DMS53 (cell line): Measurements from ENCODE around the gene ITIH4.

Source experiments
- DNase-seq: peaks from one replicate; lab custom pipeline; 2025; lab: John Stamatoyannopoulos, UW

Gene ITIH4

DNA sequence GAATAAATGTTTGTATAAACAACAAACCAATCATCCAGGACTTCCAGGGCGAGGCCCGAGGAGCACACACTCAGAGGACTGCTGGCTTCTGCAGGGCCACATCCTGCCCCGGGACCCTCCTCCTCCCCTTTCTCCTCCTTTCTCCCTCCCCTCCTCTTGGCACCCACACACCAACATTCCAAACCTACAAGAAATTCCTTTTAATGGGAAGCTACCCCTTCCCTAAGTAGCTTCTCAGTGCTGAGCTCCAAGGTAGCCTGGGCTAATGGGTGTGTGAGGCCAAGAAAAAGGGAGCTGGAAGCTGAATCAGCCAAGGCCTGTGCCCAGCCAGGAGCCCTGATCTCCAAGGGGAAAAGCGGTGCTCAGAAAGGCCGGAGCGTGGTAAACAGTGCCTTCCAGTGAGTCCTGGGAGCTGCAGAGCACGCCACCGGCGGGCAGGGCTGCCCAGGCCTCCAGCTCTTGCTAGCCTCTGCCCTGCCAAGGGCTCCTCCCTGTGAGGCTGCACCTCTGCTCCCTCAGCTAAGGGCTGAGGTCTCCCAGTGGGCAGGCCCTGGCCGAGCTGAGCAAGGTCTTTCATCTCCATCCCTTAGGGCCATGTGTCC lies 32.0 kb downstream of the ITIH4 start:
- DNase-seq = no peak

DNA sequence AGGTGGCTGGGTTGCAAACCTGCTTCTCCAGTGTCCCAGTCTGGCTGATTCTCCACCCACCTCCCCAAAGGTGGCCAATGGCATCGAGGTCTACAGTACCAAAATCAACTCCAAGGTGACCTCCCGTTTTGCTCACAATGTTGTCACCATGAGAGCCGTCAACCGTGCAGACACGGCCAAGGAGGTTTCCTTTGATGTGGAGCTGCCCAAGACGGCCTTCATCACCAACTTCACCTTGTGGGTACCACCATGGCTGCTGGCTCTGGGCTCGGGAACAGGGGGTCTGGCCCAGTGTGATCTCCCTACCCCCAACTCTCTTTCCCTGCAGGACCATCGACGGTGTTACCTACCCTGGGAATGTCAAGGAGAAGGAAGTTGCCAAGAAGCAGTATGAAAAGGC lies 34.1 kb downstream of the ITIH4 start:
- DNase-seq = no peak

DNA sequence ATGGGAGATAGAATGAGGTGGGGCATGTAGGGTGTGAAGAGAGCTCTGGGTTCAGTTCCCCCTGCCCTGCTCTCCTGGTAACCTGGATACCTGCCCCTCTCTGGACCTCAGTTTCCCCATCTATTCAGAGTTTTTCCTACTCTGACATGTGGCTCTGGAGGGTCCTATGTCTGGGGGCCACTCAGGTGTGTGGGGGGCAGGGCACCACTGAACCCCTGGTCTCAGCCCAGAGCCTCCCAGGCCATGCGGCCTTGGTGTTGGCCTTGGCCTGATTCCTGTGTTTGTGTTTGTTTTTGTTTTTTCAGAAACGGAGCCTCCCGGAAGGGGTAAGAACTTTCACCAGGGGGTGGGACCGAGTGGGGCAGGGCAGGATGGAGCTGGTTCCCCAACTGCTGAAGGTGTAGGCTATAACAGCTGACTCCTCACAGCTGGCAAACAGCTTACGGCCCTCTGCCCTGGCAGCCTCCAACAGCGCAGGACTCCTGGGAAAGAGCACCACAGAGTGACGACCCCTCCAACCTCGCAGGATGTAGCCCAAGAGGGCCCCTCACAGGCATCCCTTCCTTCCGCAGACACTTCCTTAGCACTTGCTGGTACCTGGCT lies 35.1 kb downstream of the ITIH4 start:
- DNase-seq = no peak

GRCh38 chr3:52794612-52795099 lies 35.8 kb downstream of the ITIH4 start, which contains the start of gene ITIH3:
ITIH3 (plus strand) TSS chr3:52794796; CDS start chr3:52794804, 8 bp downstream.
- no peak for DNase-seq

DNA sequence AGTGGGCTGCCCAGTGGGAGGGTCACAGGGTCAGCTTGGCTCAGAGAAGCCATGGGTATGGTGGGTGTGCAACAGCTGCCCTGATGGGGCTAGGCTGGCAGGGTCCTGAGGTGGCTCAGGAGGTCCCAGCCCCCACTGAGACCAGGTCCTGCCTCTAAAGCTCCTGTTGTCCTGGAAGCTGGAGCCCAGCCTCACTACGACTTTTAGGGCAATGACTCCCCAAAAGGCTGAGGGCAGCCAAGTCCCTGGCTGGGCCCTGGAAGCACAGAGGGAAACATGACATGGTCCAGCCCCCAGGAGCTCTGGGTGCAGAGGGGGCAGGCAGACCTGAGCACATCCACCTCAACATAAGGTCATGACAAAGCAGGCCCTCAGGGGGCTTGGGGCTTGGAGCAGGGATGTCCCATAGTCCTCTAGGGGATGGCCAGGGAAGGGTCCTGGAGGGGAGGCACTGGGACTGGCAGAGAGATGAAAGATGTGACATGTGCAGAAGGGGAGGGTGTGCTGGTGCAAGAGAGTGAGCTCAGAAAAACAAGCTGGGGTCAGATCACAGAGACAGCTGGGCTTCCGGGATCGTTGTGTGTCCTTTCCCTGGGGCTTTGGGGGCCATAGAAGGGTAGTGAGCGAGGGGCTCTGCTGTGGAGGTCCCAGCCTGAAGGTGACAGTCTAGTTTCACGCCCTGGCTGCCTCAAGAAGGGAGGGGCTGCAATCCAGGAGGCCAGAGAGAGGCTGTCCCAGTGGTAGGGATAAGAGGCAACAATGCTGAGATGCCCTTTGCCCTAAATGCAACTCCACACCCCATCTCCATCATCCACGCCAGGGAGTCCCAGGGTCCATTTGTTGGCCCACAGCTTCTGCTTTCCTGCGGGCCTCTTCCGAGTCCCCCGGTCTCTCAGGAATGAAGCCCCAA lies 36.5 kb downstream of the ITIH4 start:
- no peak for DNase-seq

- no peak for DNase-seq
These were observed 37.3 kb downstream of the ITIH4 start for GRCh38 chr3:52792961-52793695.

GRCh38 chr3:52792413-52792812 lies 38.1 kb downstream of the ITIH4 start:
- DNase-seq = no peak

GRCh38 chr3:52791928-52792327 lies 38.5 kb downstream of the ITIH4 start:
- DNase-seq = no peak

GRCh38 chr3:52791366-52791765 lies 39.1 kb downstream of the ITIH4 start:
- DNase-seq = no peak

GRCh38 chr3:52790741-52791140 lies 39.7 kb downstream of the ITIH4 start:
- no peak for DNase-seq

DNA sequence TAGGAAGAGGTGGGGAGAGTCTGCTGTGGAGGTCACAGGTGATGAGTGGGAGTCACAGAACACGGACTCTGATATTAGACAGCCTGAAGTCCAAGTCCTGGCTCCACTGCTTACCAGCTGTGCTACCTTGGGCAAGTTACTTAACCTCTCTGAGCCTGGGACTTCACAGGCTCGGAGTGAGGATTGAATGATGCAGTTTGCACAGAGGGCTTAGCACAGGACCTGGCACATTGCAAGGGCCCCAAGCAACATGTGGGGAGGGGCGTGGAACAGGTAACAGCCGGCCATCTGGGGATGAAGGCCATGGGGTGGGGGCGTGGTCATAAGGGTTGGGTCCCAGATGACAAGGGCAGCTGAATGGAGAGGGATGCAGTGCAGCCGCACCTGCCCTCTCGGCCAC lies 40.1 kb downstream of the ITIH4 start:
- DNase-seq = no peak

DNA sequence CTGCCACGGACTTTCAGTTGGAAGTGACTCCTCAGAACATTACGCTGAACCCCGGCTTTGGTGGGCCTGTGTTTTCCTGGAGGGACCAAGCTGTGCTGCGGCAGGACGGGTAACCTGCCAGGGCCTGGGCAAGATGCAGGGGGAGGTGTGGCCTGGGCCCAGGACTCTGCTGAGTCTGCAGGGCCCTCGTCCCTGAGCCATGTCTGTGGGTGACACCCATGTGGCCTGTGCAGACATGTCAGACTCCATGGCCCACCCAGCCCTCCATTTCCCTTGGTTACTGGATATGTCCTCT lies 40.8 kb downstream of the ITIH4 start:
- no peak for DNase-seq

DNA sequence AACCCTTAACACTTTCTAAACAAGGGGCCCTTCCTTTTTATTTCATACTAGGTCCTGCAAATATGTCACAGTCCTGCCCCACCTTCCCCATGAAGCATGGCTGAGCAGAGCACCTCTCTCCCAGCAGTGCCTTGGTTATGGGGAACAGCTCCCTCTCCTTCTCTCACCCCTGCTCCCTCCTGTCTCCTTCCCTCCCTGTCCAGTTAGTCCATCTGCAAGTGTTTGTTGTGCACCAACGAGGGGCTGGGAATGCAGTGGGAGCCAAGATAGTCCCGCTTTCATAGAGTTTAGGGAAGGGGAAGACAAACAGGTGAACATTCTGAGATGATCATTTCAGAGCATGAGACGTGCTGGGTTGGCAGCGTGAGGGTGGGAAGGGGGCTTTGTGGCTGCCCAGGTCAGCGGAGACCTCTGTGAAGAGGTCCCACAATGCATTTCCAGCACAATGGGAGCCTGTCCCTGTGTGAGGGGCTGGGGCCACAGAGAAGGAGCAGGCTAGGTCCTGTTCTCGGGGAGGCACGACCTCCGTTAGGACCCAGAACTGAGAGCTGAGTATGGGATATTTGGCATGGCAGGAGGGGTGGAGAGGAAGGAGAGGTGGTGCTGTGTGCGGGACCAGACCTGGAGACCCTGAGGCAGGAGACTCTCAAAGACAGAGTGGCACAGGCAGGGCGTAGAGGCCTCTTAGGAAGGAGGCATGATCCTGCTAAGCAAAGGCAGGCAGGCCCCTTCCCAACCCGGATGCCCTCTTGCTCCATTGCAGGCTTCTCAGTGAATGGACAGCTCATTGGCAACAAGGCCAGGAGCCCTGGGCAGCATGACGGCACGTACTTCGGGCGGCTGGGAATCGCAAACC lies 41.4 kb downstream of the ITIH4 start:
- no peak for DNase-seq

- no peak for DNase-seq
These were observed 42.5 kb downstream of the ITIH4 start for GRCh38 chr3:52787672-52788625.

DNA sequence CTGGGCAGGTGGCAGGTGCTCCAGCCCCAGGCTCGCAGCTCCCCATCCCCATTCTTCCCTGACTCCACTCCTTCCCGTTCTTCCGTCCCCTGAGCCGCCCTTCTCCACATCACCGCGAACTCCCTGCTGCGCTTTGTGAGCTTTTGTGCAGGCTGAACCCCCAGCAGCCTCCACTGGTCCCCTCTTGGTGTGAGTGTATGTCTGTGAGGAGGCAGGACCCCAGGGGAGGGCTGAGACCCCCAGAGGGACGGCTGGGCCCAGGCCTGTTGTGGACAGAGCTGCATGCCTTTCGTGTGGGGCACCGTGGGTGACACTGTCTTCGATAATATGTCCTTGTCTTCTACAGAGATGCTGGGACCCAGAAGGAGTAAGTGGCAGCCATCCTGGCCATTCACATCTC lies 43.2 kb downstream of the ITIH4 start:
- no peak for DNase-seq

- DNase-seq = no peak
These were observed 43.9 kb downstream of the ITIH4 start for GRCh38 chr3:52786330-52787215.

- DNase-seq = no peak
These were observed 45.4 kb downstream of the ITIH4 start for GRCh38 chr3:52784931-52785590.

DNA sequence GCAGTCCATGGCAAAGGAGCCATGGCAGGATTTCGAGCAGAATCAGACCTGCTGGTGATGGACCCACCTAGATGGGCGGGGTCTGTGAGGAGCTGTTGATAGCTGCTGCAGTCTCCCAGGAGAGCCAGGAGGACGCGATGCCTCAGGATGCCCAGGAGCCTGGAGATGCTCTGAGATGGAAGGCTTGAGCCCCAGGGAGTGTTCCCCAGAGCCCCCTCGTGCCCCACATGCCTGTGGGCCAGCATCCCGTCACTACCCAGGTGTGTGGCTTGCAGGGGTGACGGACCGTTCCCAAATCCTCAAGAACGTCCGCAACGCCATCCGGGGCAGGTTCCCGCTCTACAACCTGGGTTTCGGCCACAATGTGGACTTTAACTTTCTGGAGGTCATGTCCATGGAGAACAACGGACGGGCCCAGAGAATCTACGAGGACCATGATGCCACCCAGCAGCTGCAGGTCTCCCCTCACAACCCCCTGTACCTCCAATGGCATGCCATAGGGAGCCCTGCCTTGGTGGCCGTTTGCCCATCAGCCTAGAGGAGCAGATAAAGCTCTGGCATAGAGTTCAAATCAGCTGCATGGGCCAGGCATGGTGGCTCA lies 46.4 kb downstream of the ITIH4 start:
- DNase-seq = no peak
